ENCODE results near the gene PYCARD.
"Not testable (repeated sequence)": the region's sequence is repeated elsewhere in the genome, so short reads cannot be mapped to it uniquely, and the experiment has no call there.

Gene PYCARD

GRCh38 chr16:31190818-31191444 is 11.6 kb downstream of the PYCARD start:
- no peak for DNase-seq (ENCODE audit: low read depth)

GRCh38 chr16:31190061-31190460 is 12.5 kb downstream of the PYCARD start:
- DNase-seq (ENCODE audit: low read depth), result no peak

- DNase-seq (ENCODE audit: low read depth), result no peak
Observed at GRCh38 chr16:31189412-31189778, 13.2 kb downstream of the PYCARD start.

- no peak for DNase-seq (ENCODE audit: low read depth)
Observed at GRCh38 chr16:31188450-31189411, 13.8 kb downstream of the PYCARD start.

- no peak for DNase-seq (ENCODE audit: low read depth)
Observed at GRCh38 chr16:31187808-31188189, 14.8 kb downstream of the PYCARD start.

GRCh38 chr16:31186930-31187807 is 15.4 kb downstream of the PYCARD start:
- DNase-seq (ENCODE audit: low read depth), result no peak

GRCh38 chr16:31186176-31186575 is 16.4 kb downstream of the PYCARD start:
- DNase-seq (ENCODE audit: low read depth), result no peak

- no peak for DNase-seq (ENCODE audit: low read depth)
Observed at GRCh38 chr16:31185339-31185738, 17.2 kb downstream of the PYCARD start.

- DNase-seq (ENCODE audit: low read depth), result no peak
Observed at GRCh38 chr16:31184888-31185287, 17.7 kb downstream of the PYCARD start.

GRCh38 chr16:31183432-31184428 is 18.8 kb downstream of the PYCARD start:
- DNase-seq (ENCODE audit: low read depth), result no peak

GRCh38 chr16:31182391-31182790 is 20.2 kb downstream of the PYCARD start:
- no peak for DNase-seq (ENCODE audit: low read depth)

- peak; percentile 67 for DNase-seq (ENCODE audit: low read depth)
Observed at GRCh38 chr16:31181102-31181830, 21.3 kb downstream of the PYCARD start.

GRCh38 chr16:31179747-31180459 is 22.7 kb downstream of the PYCARD start, which contains the start of gene FUS:
Gene FUS, plus strand, starts transcription at chr16:31180139. Its CDS starts 76 bp downstream, at chr16:31180215.
- DNase-seq (ENCODE audit: low read depth), result peak; percentile 88

GRCh38 chr16:31179219-31179746 is 23.3 kb downstream of the PYCARD start:
- DNase-seq (ENCODE audit: low read depth), result no peak

- DNase-seq (ENCODE audit: low read depth), result peak; percentile 61
Observed at GRCh38 chr16:31177136-31177535, 25.4 kb downstream of the PYCARD start.

GRCh38 chr16:31170048-31170447 is 32.5 kb downstream of the PYCARD start:
- not testable (repeated sequence) for DNase-seq (ENCODE audit: low read depth)

- DNase-seq (ENCODE audit: low read depth), result no peak
Observed at GRCh38 chr16:31168848-31169247, 33.7 kb downstream of the PYCARD start.

- no peak for DNase-seq (ENCODE audit: low read depth)
Observed at GRCh38 chr16:31167315-31167714, 35.2 kb downstream of the PYCARD start.

- DNase-seq (ENCODE audit: low read depth), result no peak
Observed at GRCh38 chr16:31157136-31157535, 45.4 kb downstream of the PYCARD start.
